Measurements from ENCODE around the gene GBP7. TPM values are rescaled to one million over a fixed set of nuclear protein-coding genes. Genes with fewer than 3 reads are reported as not detected.
A peak's percentile ranks its signal among the peaks of the same experiment; 100 is the strongest.

The GBP7 gene
- total and polyA plus RNA-seq, 11 donors, result 0.16 to 0.17 TPM; not detected in 9

GRCh38 chr1:89211035-89211634 is 35.3 kb upstream of the GBP7 start:
- Histone ChIP-seq H3K36me3 (no peaks in the 10 kb centered on the region), H3K4me1 (no peaks in the 10 kb centered on the region), H3K9me3 (peaks cover 0 to 28% (median 0%) of the 10 kb centered on the region in 12 donors), H3K27me3 (no peaks in the 10 kb centered on the region), H3K27ac (no peak overlapping the region), H3K4me3 (no peak overlapping the region)
- intact Hi-C loops (cut with DNase I), result no loop called here
- ATAC-seq (no peak), DNase-seq (no peak)
- TF ChIP-seq CTCF (IDR thresholded peaks at IDR 0.05) (no peak), POLR2A (IDR thresholded peaks at IDR 0.05) (no peak)
- 94 to 100% (median 96%) methylated on average over 1 of the region's 1 CpG for WGBS, 4 donors

GRCh38 chr1:89206373-89206772 is 30.6 kb upstream of the GBP7 start:
- intact Hi-C loops (cut with DNase I), result loop anchor here in 2 of 10 donors (10.0 kb wide), 2 partner anchors 48 to 148 kb away; no protein-coding TSS in a partner anchor

GRCh38 chr1:89203166-89203565 is 27.4 kb upstream of the GBP7 start:
- Histone ChIP-seq H3K4me3 (no peak overlapping the region), H3K27ac (no peak overlapping the region), H3K9me3 (peaks cover 0 to 22% (median 1%) of the 10 kb centered on the region in 12 donors), H3K4me1 (peaks cover 0 to 22% (median 15%) of the 10 kb centered on the region in 12 donors), H3K27me3 (no peaks in the 10 kb centered on the region), H3K36me3 (no peaks in the 10 kb centered on the region)
- WGBS, 4 donors, result 89 to 100% (median 95%) methylated on average over 1 of the region's 1 CpG
- intact Hi-C loops (cut with DNase I), result loop anchor here in 4 of 10 donors (5.0 to 10.0 kb wide), 3 partner anchors 52 to 152 kb away; no protein-coding TSS in a partner anchor
- TF ChIP-seq CTCF (IDR thresholded peaks at IDR 0.05), result no peak
- no peak for TF ChIP-seq POLR2A (IDR thresholded peaks at IDR 0.05)
- ATAC-seq, result no peak
- no peak for DNase-seq

More at GRCh38 chr1:89206373-89206772, 30.6 kb upstream of the GBP7 start:
- 89 to 100% (median 92%) methylated on average over 3 of the region's 3 CpGs for WGBS, 4 donors
- ATAC-seq (no peak), DNase-seq (no peak)
- Histone ChIP-seq H3K4me1 (peaks cover 0 to 4% (median 0%) of the 10 kb centered on the region in 12 donors), H3K27ac (no peak overlapping the region), H3K27me3 (no peaks in the 10 kb centered on the region), H3K4me3 (no peak overlapping the region), H3K36me3 (no peaks in the 10 kb centered on the region), H3K9me3 (peaks cover 0 to 36% (median 1%) of the 10 kb centered on the region in 12 donors)
- TF ChIP-seq POLR2A (IDR thresholded peaks at IDR 0.05), result no peak
- TF ChIP-seq CTCF (IDR thresholded peaks at IDR 0.05), result no peak

GRCh38 chr1:89201106-89201794 is 25.4 kb upstream of the GBP7 start:
- H3K4me3 ChIP-seq, result no peak overlapping the region
- TF ChIP-seq POLR2A (IDR thresholded peaks at IDR 0.05), result no peak
- no peak for TF ChIP-seq CTCF (IDR thresholded peaks at IDR 0.05)
- no peak for ATAC-seq
- H3K36me3 ChIP-seq, result peaks cover 0 to 12% (median 0%) of the 10 kb centered on the region in 9 donors
- intact Hi-C loops (cut with DNase I), result loop anchor here in 4 of 10 donors (5.0 to 10.0 kb wide), 3 partner anchors 54 to 154 kb away; no protein-coding TSS in a partner anchor
- H3K27me3 ChIP-seq, result no peaks in the 10 kb centered on the region
- DNase-seq, result no peak
- WGBS, 4 donors, result 61 to 70% (median 66%) methylated on average over 4 of the region's 4 CpGs
- H3K4me1 ChIP-seq, result peaks cover 0 to 36% (median 21%) of the 10 kb centered on the region in 12 donors
- peaks cover 0 to 19% (median 1%) of the 10 kb centered on the region in 12 donors for H3K9me3 ChIP-seq
- peak overlapping the region in 7 of 12 donors; percentile 15 to 94 (median 50) for H3K27ac ChIP-seq
